Measurements from ENCODE around the gene SLC38A3.
A peak's percentile ranks its signal among the peaks of the same experiment; 100 is the strongest.
"Not testable (repeated sequence)": the region's sequence is repeated elsewhere in the genome, so short reads cannot be mapped to it uniquely, and the experiment has no call there.

The SLC38A3 gene

DNA sequence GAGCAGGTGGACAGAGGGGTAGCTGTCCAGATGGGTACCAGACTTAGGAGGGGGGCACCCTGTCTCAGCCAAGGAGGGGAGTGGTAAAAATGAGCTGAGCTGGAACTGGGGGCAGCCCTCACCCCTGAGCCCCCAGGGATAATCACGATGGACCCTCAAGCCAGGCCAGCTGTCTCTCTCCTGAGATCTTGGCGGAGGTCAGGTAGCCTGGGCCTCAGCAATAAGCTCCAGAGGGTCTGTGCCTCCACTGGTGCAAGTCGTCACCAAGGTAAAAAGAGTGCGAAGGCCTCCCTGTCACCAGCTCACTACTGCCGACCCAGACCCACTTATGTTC lies 5.1 kb downstream of the SLC38A3 start:
- H3K4me3 ChIP-seq (ENCODE audit: control insufficient read depth, low read depth, low read length) = no peak overlapping the region
- DNase-seq (ENCODE audit: low read depth) = no peak
- TF ChIP-seq CTCF (conservative IDR thresholded peaks at IDR 0.05; ENCODE audit: control insufficient read depth, insufficient read depth, low read depth, low read length) = no peak

GRCh38 chr3:50210510-50211367 lies 5.7 kb downstream of the SLC38A3 start:
- DNase-seq (ENCODE audit: low read depth) = no peak
- TF ChIP-seq CTCF (conservative IDR thresholded peaks at IDR 0.05; ENCODE audit: control insufficient read depth, insufficient read depth, low read depth, low read length) = no peak
- H3K4me3 ChIP-seq (ENCODE audit: control insufficient read depth, low read depth, low read length) = no peak overlapping the region

DNA sequence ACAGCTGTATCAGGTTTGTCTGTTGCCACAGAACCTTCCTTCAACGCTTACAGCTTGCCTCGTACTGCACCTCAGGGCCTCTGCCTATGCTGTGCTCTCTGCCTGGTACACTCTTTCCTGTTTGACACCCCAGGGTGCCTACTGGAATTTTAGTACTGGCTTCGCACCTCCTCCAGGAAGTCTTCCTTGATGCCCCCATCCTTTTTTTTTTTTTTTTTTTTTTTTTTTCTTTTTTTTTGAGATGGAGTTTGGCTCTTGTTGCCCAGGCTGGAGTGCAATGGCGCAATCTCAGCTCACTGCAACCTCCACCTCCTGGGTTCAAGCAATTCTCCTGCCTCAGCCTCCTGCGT lies 6.3 kb downstream of the SLC38A3 start:
- DNase-seq (ENCODE audit: low read depth); H3K4me3 ChIP-seq (ENCODE audit: control insufficient read depth, low read depth, low read length): not testable (repeated sequence)

GRCh38 chr3:50211930-50212329 lies 6.9 kb downstream of the SLC38A3 start:
- H3K4me3 ChIP-seq (ENCODE audit: control insufficient read depth, low read depth, low read length) = no peak overlapping the region
- TF ChIP-seq CTCF (conservative IDR thresholded peaks at IDR 0.05; ENCODE audit: control insufficient read depth, insufficient read depth, low read depth, low read length) = no peak
- peak; percentile 53 for DNase-seq (ENCODE audit: low read depth)

DNA sequence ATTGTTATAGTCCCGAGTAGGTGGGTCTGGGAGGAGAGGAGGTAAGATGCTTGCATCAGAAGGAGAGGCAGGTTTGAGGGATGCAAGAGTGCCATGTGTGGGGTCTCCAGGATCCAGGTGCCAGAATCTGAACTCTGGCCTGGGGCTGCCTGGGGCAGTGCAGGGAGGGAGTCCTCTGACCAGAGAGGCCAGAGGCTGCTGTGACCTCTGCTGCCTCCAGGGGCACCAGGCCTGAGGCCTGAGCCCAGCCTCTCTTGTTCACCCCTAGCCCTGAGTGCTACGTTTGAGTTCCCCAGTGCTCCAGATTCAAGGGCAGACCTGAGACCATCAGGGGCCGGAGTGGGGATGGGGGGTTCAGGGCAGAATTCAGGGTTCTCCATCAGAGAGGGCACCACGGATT lies 7.4 kb downstream of the SLC38A3 start:
- no peak overlapping the region for H3K4me3 ChIP-seq (ENCODE audit: control insufficient read depth, low read depth, low read length)
- no peak for DNase-seq (ENCODE audit: low read depth)

DNA sequence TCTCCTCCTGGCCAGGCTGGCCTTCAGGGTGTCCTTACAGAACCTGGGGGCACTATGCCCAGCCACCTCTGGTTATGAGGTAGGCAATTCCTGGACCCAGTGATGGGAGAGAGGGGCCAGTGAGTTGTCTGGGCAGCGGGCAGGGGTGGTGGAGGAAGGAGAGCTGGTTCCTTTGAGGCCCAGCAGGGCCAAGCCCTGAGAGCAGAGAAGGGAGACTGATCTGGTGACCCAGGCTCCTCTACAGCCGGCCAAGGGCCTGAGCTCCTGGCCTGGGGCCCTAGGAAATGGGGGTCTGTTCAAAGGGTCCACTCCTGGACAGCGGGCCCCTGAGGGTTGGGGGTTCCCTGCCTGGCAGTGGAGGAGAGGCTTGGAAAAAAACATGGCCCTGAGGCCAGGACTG lies 7.9 kb downstream of the SLC38A3 start:
- TF ChIP-seq CTCF (conservative IDR thresholded peaks at IDR 0.05; ENCODE audit: control insufficient read depth, insufficient read depth, low read depth, low read length) = no peak
- DNase-seq (ENCODE audit: low read depth) = no peak
- H3K4me3 ChIP-seq (ENCODE audit: control insufficient read depth, low read depth, low read length) = no peak overlapping the region

More for the DNA sequence above, 7.4 kb downstream of the SLC38A3 start:
- TF ChIP-seq CTCF (conservative IDR thresholded peaks at IDR 0.05; ENCODE audit: control insufficient read depth, insufficient read depth, low read depth, low read length) = no peak

GRCh38 chr3:50213373-50213772 lies 8.3 kb downstream of the SLC38A3 start:
- no peak overlapping the region for H3K4me3 ChIP-seq (ENCODE audit: control insufficient read depth, low read depth, low read length)
- no peak for DNase-seq (ENCODE audit: low read depth)
- no peak for TF ChIP-seq CTCF (conservative IDR thresholded peaks at IDR 0.05; ENCODE audit: control insufficient read depth, insufficient read depth, low read depth, low read length)
